GM18858 (cell line): ENCODE results near the gene MEA1.
"Not testable (repeated sequence)": the region's sequence is repeated elsewhere in the genome, so short reads cannot be mapped to it uniquely, and the experiment has no call there.

Experiments used
- ATAC-seq: cut with Tn5 transposase; IDR thresholded peaks from one replicate; pipeline ENCODE4 v1.9.1; 2021; ENCODE audit not compliant: unreplicated experiment

MEA1 gene

GRCh38 chr6:43013097-43013842 lies 476 bp downstream of the MEA1 start:
- no peak for ATAC-seq

DNA sequence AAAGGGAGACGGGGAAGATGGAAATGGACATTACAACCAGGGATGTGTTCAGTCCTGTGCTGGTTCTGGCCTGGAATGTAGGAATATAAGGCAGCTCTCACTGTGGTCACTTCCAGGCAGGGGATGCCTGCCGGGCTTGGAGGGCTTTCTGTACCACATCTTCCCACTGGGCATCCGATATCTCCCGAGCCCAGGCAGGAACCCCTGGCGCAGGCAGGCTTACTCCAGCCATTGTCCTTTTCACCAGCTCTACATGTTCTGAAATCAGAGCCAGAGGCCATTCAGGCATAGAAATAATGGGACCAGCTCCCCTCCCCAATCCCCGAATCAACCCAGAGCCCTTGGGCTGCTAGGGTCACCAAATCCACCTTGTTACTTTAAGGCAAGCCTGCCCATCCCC lies 1.4 kb downstream of the MEA1 start:
- ATAC-seq, result no peak

DNA sequence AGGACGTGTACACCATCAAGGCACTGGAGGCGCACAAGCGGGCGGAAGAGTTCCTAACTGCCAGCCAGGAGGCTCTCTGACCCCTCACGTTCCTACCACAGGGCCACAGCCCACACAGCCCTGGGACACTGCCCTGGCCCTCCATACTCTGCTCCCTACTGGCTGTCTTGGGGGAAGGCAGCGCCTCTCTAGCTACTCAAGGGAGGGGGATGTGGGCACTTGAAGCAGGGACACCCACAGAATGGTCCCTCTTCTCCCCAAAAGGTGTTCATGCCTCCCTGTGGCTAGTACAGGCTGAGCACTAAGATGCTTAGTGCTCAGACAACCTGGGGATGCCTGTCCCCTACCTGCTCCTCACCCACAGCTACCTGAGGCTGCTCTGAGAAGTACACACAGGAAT lies 2.5 kb downstream of the MEA1 start:
- ATAC-seq, result no peak

- ATAC-seq, result no peak
Observed at GRCh38 chr6:43009124-43009523, 4.6 kb downstream of the MEA1 start.

- no peak for ATAC-seq
Observed at GRCh38 chr6:43007126-43007525, 6.6 kb downstream of the MEA1 start.

- no peak for ATAC-seq
Observed at GRCh38 chr6:43006251-43006650, 7.5 kb downstream of the MEA1 start.

DNA sequence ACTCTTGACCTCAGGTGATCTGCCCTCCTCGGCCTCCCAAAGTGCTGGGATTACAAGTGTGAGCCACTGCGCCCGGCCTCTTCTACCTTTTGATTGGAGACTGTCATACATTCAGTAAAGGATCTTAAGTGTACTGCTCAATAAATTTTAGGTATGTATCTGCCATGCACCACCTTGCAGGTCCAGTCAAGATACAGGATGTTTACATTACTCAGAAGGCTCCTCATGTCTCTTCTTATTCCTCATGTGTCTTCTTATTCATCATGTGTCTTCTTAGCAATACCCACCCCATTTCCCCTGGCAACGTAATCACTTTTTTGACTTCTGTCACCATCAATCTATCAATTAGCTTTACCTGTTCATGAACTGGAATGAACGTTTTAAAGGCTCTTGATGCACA lies 7.9 kb downstream of the MEA1 start:
- ATAC-seq, result no peak

DNA sequence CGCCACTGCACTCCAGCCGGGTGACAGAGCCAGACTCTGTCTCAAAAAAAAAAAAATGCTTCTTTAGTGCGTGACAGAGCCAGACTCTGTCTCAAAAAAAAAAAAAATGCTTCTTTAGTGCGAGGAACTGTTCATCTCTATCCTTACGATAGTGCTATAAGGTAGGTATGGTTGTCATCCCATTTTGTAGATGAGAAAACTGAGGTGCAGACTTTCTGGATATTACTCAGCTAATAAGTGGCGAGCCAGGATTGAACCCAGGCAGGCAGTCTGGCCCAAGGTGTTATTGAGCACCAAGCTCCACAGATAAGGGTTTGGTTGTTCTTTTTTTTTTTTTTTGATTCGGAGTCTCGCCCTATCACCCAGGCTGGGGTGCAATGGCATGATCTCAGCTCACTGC lies 11.9 kb downstream of the MEA1 start:
- ATAC-seq, result no peak

DNA sequence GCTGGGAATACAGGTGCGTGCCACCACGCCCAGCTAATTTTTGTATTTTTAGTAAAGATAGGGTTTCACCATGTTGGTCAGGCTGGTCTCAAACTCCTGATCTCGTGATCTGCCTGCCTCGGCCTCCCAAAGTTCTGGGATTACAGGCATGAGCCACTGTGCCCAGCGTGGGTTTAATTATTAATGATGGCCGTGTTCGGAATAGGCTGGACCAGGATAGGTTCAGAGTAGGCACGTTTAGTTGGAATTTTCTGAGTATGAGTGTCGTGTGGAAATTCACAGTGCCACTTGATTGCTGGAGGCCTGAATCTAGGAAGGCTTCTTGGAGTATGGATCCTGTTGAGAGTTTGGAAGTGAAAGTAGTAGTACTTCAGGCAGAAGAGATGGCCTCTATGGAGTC lies 15.5 kb downstream of the MEA1 start:
- not testable (repeated sequence) for ATAC-seq

- no peak for ATAC-seq
Observed at GRCh38 chr6:42996513-42996912, 17.2 kb downstream of the MEA1 start.

GRCh38 chr6:42993445-42993844 lies 20.3 kb downstream of the MEA1 start:
- no peak for ATAC-seq

GRCh38 chr6:42989923-42990322 lies 23.8 kb downstream of the MEA1 start:
- ATAC-seq, result no peak

- no peak for ATAC-seq
Observed at GRCh38 chr6:42988486-42989020, 25.2 kb downstream of the MEA1 start.

- no peak for ATAC-seq
Observed at GRCh38 chr6:42987533-42988451, 26.0 kb downstream of the MEA1 start.

GRCh38 chr6:42984924-42985475 lies 28.7 kb downstream of the MEA1 start:
- no peak for ATAC-seq

DNA sequence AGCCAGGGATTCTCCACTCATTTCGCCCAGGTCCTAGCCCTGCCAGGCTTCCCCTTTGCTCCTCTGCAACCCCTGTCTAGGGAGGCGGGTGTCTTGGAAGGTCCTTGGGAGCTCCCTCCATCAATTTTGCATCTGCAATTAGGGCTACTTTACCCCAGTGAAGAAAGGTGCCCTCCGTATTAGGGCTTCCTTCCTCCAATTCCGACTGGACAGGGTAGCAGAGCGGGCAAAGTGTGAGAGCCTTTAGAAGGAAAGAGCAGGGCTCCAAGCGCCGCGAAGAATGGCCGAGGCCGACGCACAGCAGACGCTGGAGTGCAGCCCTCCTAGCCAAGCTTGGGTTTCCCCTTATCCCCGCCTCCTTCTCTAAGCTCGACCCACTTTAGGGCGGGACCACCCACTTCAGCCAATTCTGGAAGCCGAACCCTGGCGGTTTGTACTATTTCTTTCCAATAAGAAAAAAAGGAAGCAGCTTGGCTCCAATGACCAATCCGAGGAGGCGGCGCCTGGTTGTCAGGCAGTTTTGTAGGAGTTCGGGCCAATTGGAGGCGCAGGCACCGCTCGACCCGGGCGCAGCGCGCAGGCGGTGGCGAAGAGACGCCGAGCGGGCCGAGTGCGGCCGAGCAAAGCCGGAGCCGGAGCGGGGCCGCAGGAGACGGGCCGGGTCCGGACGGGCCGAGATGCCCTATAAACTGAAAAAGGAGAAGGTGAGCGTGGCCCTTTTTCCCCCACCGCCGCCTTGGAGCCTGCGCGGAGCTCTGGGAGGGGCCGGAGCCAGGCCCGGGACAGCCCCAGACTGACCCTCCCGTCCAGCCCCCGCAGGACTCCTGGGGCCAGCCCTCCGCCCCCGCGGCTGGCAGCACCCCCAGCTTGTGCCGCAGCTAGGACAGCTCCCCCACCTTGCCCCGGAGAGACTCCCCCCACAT lies 29.5 kb downstream of the MEA1 start, which contains the start of gene PPP2R5D:
Gene PPP2R5D, plus strand, starts transcription at position 570 of the 923 bp plus-strand sequence. Its CDS starts 108 bp downstream, at position 678.
- peak; percentile 86 for ATAC-seq

DNA sequence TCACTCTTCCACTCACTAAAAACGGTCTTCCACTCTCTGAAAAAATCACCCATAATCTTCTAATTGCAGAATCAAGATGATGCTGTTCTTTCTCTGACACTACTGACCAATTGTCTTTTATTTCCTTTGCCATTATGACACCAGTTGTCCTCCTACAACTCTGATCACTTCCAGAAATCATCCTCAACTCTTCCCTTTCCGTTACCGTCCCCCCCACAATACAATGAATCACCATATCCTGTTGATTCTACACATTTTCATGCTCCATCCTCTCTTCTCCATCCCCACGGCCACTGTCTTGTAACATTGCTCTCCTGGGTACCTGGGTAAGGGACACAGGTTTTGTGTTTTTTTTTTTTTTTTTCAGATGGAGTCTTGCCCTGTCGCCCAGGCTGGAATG lies 31.9 kb downstream of the MEA1 start:
- ATAC-seq, result no peak

DNA sequence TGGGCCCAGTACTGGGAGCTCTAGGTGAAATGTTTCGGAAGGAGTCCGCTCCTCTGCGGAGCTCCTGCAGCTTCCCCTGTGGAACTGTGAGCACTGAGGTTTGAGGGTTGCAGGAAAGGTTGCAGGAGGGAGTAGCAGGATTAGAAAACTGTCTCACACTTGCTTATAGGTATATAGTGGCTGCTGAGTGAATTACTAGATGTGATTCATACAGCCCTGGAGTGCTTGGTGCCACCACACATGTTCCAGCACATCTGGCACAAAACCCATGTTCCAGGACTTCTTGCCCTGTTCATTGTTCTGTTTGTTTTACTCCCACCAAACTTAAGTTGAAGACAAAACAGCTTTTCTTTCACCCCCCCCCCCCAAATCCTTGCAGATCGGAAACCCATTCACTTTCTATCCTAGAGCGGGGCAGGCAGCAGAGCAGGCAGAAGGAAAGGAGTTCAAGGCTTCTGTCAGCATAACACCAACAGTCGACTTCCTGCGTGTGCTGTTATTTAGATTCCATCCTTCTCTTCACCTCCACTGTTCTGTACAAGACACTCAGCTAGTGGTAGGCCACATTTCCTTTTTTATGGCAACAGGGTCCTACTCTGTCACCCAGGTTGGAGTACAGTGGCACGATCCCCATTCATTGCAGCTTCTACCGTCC lies 34.1 kb downstream of the MEA1 start:
- ATAC-seq, result no peak

DNA sequence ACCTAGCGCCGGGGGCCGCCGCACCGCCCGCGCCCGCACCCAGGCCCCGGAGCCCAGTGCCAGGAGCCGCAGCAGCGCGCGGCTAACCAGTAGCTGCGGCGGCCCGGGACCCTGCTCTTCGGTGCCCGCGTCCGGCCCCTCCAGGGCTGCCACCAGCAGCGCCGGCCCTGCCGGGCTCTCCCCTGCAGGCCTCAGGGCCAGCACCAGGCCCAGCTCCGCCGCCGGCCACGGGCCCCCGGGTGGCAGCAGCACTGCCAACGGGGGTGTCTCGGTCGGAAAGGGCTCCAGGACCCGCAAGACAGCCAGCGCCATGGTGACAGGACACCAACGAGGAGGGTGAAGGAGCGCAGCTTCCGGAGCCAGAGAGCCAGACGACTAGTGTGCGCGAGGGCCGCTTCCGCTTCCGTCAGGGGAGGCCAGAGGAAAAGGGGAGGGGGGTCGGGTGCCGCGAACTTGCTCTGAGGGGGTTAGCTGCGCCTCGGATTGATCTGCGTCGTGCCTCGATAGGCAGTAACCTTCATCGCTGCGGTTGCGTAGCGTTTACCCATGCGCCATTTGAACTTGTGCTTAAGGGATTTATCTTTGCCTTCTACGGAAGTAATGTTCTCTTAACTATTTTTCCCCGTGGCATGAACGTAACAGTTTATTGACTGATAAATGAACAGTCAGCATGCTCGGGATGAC lies 34.8 kb downstream of the MEA1 start, which contains the start of gene PEX6:
Gene PEX6, minus strand, starts transcription at position 343 of the 684 bp plus-strand sequence. Its CDS starts 31 bp downstream, at position 312.
- peak; percentile 82 for ATAC-seq
